GM10248 (cell line): Measurements from ENCODE around the gene CRYBB2.

Experiments
- CTCF ChIA-PET: fragments of 300-600 bp; sonication (Branson Sonifier 250); formaldehyde crosslinking; extraction: SDS; loops from one replicate; lab custom pipeline; 2021; ENCODE audit warnings: antibody characterized with exemption; lab: Yijun Ruan, JAX
- POLR2A ChIA-PET: fragments of 350-650 bp; sonication (Branson Sonifier 250); formaldehyde crosslinking; extraction: SDS; loops from one replicate; lab custom pipeline; 2020; ENCODE audit warnings: antibody characterized with exemption; lab: Yijun Ruan, JAX
- DNase-seq: peaks from one replicate; pipeline ENCODE4 v3.0.0; 2012; ENCODE audit errors: extremely low spot score
- CTCF ChIP-seq: IDR thresholded peaks from 2 replicates; pipeline ENCODE4 v1.5.1; 2012; ENCODE audit warnings: mild to moderate bottlenecking, low read depth; ENCODE audit errors: extremely low read depth, missing control alignments, control extremely low read depth

The CRYBB2 gene

GRCh38 chr22:25186140-25186539 lies 33.3 kb upstream of the CRYBB2 start:
- no peak for DNase-seq
- TF ChIP-seq CTCF: no peak
- CTCF ChIA-PET: interaction anchor here (1.2 to 3.3 kb wide), 4 partner anchors 9 to 147 kb away, joined by 3 to 12 read pairs (median 4); no protein-coding TSS in a partner anchor
- POLR2A ChIA-PET: no interaction called here

GRCh38 chr22:25187469-25187868 lies 32.0 kb upstream of the CRYBB2 start:
- ChIA-PET POLR2A (no interaction called here), CTCF (interaction anchor here (1.1 to 3.3 kb wide), 3 partner anchors 15 to 586 kb away, joined by 3 to 12 read pairs (median 4); no protein-coding TSS in a partner anchor)
- no peak for TF ChIP-seq CTCF
- no peak for DNase-seq

- no peak for DNase-seq
- POLR2A ChIA-PET: no interaction called here
- CTCF ChIA-PET: no interaction called here
- no peak for TF ChIP-seq CTCF
These were observed 27.0 kb upstream of the CRYBB2 start for GRCh38 chr22:25192406-25192805.

GRCh38 chr22:25193130-25193529 lies 26.3 kb upstream of the CRYBB2 start:
- CTCF ChIA-PET: interaction anchor here (0.8 to 1.6 kb wide), 2 partner anchors 9 to 1137 kb away, joined by 3 to 13 read pairs; no protein-coding TSS in a partner anchor

GRCh38 chr22:25193548-25193947 lies 25.9 kb upstream of the CRYBB2 start:
- no peak for TF ChIP-seq CTCF
- POLR2A ChIA-PET: no interaction called here
- CTCF ChIA-PET: interaction anchor here (0.8 to 1.6 kb wide), 2 partner anchors 9 to 1137 kb away, joined by 3 to 13 read pairs; no protein-coding TSS in a partner anchor
- DNase-seq: no peak

More at GRCh38 chr22:25193130-25193529, 26.3 kb upstream of the CRYBB2 start:
- TF ChIP-seq CTCF: no peak
- no peak for DNase-seq
- POLR2A ChIA-PET: no interaction called here

- ChIA-PET POLR2A (no interaction called here), CTCF (interaction anchor here (1.5 kb wide), 1 partner anchor 13 kb away, joined by 3 read pairs; no protein-coding TSS in a partner anchor)
- no peak for TF ChIP-seq CTCF
- no peak for DNase-seq
These were observed 23.1 kb upstream of the CRYBB2 start for GRCh38 chr22:25196326-25196725.
